Neural progenitor cell (in vitro differentiated cells): ENCODE results near the gene PATJ.
"Not testable (repeated sequence)": the region's sequence is repeated elsewhere in the genome, so short reads cannot be mapped to it uniquely, and the experiment has no call there.

Experiments used
- EZH2 ChIP-seq: fragments of 200-600 bp; sonication (generic); IDR thresholded peaks from 2 replicates; pipeline ENCODE4 v1.6.1; 2017; ENCODE audit warnings: antibody characterized with exemption, mild to moderate bottlenecking, moderate library complexity
- EZH2phosphoT487 ChIP-seq: fragments of 200-600 bp; sonication (generic); IDR thresholded peaks from 2 replicates; pipeline ENCODE4 v1.6.1; 2017; ENCODE audit warnings: antibody characterized with exemption
- TF ChIP-seq, protein P1 (sequence below): fragments of 200-600 bp; sonication (generic); IDR thresholded peaks from 2 replicates; pipeline ENCODE4 v1.5.1; 2017; ENCODE audit warnings: antibody characterized with exemption, mild to moderate bottlenecking

DNA sequence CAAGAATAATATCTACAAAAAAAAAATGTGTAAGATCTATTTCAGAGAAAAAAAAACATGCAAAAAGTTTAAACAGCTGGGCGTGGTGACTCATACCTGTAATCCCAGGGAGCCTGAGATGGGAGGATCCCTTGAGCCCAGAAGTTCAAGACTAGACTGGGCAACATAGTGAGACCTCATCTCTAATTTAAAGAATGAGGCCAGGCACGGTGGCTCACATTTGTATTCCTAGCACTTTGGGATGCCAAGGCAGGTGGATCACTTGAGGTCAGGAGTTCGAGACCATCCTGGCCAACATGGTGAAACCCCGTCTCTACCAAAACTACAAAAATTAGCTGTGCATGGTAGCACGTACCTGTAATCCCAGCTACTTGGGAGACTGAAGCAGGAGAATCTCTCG is 443.0 kb downstream of the PATJ start:
- TF ChIP-seq, protein P1, sequence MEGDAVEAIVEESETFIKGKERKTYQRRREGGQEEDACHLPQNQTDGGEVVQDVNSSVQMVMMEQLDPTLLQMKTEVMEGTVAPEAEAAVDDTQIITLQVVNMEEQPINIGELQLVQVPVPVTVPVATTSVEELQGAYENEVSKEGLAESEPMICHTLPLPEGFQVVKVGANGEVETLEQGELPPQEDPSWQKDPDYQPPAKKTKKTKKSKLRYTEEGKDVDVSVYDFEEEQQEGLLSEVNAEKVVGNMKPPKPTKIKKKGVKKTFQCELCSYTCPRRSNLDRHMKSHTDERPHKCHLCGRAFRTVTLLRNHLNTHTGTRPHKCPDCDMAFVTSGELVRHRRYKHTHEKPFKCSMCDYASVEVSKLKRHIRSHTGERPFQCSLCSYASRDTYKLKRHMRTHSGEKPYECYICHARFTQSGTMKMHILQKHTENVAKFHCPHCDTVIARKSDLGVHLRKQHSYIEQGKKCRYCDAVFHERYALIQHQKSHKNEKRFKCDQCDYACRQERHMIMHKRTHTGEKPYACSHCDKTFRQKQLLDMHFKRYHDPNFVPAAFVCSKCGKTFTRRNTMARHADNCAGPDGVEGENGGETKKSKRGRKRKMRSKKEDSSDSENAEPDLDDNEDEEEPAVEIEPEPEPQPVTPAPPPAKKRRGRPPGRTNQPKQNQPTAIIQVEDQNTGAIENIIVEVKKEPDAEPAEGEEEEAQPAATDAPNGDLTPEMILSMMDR, result not testable (repeated sequence)
- TF ChIP-seq EZH2phosphoT487, EZH2: not testable (repeated sequence)
